Osteocyte (in vitro differentiated cells): Measurements from ENCODE around the gene TRIM50. TPM values are rescaled to one million over a fixed set of nuclear protein-coding genes. Genes with fewer than 3 reads are reported as not detected.
"Not testable (repeated sequence)": the region's sequence is repeated elsewhere in the genome, so short reads cannot be mapped to it uniquely, and the experiment has no call there.

Experiments used
- DNase-seq: peaks from one replicate; pipeline ENCODE4 v3.0.0; 2021; ENCODE audit warnings: mixed read lengths; ENCODE audit not compliant: unreplicated experiment; ENCODE audit errors: extremely low spot score
- H3K27ac Mint-ChIP-seq: one replicate; pipeline ENCODE4 v1.8.0; 2021; ENCODE audit warnings: mild to moderate bottlenecking, mixed read lengths; ENCODE audit not compliant: unreplicated experiment
- H3K27me3 Mint-ChIP-seq: one replicate; pipeline ENCODE4 v1.8.0; 2021; ENCODE audit warnings: mixed read lengths; ENCODE audit not compliant: unreplicated experiment
- H3K36me3 Mint-ChIP-seq: one replicate; pipeline ENCODE4 v1.8.0; 2021; ENCODE audit warnings: mixed read lengths; ENCODE audit not compliant: unreplicated experiment
- H3K4me1 Mint-ChIP-seq: one replicate; pipeline ENCODE4 v1.8.0; 2021; ENCODE audit warnings: mixed read lengths; ENCODE audit not compliant: unreplicated experiment
- H3K4me3 Mint-ChIP-seq: one replicate; pipeline ENCODE4 v1.8.0; 2021; ENCODE audit warnings: mild to moderate bottlenecking, moderate library complexity, mixed read lengths; ENCODE audit not compliant: unreplicated experiment
- H3K9me3 Mint-ChIP-seq: one replicate; pipeline ENCODE4 v1.8.0; 2021; ENCODE audit warnings: mixed read lengths; ENCODE audit not compliant: unreplicated experiment
- total RNA-seq: library from RNA; stranded (reverse); gene quantifications from 2 replicates; pipeline ENCODE4 v1.2.1, GENCODE V29; 2021
- TF ChIP-seq, protein P1 (sequence below): fragments of 200-600 bp; sonication (generic); IDR thresholded peaks from 2 replicates; pipeline ENCODE4 v1.5.0; 2021; ENCODE audit warnings: antibody characterized with exemption, mild to moderate bottlenecking, moderate library complexity

Gene TRIM50
- total RNA-seq, 1 donor from 2014 or later: not detected

DNA sequence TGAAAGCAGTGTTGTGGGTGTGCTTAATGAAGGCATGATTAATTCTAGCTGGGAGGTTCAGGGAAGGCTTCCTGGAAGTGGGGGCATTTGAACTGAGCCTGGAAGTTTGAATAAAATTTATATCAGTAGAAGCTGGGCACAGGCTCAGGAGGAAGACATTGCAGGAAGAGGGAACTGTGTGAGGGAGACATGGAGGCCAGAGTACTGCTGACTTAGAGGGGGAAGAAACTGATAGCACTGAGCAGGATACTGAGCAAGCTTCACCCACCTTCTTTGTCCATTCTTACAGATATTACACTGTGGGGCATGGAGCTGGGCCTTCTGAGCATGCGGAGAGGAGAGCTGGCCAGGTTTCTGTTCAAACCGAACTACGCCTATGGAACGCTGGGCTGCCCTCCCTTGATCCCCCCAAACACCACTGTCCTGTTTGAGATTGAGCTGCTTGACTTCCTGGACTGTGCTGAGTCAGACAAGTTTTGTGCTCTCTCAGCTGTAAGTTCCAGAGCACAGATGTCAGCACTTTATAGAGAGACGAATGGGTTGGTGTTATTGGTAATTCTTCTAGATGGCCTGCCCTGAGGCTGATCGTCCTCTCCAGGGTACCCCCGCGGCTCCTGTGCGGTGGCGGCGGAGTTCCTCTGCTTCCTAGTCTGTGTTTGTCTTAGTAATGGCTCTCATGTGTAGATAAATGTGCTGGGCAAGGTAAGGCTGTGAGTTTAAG is 2.1 kb upstream of the TRIM50 start:
- H3K9me3 Mint-ChIP-seq: no peaks in the 10 kb centered on the region
- H3K4me3 Mint-ChIP-seq: no peak overlapping the region
- H3K36me3 Mint-ChIP-seq: no peaks in the 10 kb centered on the region
- H3K27ac Mint-ChIP-seq: peak overlapping the region; percentile 66
- peaks cover 2% of the 10 kb centered on the region for H3K27me3 Mint-ChIP-seq
- peaks cover 15% of the 10 kb centered on the region for H3K4me1 Mint-ChIP-seq
- TF ChIP-seq, protein P1, sequence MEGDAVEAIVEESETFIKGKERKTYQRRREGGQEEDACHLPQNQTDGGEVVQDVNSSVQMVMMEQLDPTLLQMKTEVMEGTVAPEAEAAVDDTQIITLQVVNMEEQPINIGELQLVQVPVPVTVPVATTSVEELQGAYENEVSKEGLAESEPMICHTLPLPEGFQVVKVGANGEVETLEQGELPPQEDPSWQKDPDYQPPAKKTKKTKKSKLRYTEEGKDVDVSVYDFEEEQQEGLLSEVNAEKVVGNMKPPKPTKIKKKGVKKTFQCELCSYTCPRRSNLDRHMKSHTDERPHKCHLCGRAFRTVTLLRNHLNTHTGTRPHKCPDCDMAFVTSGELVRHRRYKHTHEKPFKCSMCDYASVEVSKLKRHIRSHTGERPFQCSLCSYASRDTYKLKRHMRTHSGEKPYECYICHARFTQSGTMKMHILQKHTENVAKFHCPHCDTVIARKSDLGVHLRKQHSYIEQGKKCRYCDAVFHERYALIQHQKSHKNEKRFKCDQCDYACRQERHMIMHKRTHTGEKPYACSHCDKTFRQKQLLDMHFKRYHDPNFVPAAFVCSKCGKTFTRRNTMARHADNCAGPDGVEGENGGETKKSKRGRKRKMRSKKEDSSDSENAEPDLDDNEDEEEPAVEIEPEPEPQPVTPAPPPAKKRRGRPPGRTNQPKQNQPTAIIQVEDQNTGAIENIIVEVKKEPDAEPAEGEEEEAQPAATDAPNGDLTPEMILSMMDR: no peak
- no peak for DNase-seq

DNA sequence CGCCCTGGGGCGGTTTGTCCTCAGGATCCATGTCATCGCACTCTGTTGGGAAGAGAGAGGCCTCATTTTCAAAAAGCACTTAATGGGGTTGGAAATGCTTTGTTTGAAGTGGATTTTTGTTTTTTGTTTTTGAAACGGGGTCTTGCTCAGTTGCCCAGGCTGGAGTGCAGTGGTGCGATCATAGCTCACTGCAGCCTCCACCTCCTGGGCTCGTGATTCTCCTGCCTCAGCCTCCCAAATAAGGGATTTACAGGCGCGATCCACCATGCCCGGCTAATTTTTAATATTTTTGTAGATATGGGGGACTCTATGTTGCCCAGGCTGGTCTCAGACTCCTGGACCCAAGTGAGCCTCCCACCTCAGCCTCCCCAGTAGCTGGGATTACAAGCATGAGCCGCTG is 814 bp upstream of the TRIM50 start:
- Mint-ChIP-seq H3K36me3 (no peaks in the 10 kb centered on the region), H3K9me3 (no peaks in the 10 kb centered on the region), H3K4me1 (peaks cover 20% of the 10 kb centered on the region), H3K27ac (no peak overlapping the region), H3K4me3 (no peak overlapping the region), H3K27me3 (no peaks in the 10 kb centered on the region)
- DNase-seq: no peak
- TF ChIP-seq, protein P1: no peak

DNA sequence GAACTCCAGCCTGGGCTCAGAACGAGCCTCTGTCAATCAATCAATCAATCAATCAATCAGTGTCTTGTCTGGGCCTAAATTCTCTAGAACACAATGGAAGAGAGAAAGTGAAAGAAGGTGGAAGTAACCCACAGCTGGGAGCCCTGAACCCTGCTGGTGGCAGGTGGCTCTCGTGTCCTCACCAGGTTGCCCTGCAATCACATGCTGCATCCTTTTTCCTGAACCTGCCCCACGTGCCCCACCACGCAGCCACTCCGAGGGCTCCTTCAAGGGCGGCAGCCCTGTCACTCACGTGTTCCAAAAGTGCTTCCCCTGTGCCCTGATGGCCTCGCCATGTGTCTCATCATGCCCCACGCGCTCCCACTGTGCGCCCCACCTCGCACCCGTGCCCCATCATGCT is 433 bp downstream of the TRIM50 start:
- not testable (repeated sequence) for H3K4me3 Mint-ChIP-seq, H3K27me3 Mint-ChIP-seq, H3K27ac Mint-ChIP-seq, DNase-seq, H3K36me3 Mint-ChIP-seq, H3K9me3 Mint-ChIP-seq
- H3K4me1 Mint-ChIP-seq: peaks cover 21% of the 10 kb centered on the region

DNA sequence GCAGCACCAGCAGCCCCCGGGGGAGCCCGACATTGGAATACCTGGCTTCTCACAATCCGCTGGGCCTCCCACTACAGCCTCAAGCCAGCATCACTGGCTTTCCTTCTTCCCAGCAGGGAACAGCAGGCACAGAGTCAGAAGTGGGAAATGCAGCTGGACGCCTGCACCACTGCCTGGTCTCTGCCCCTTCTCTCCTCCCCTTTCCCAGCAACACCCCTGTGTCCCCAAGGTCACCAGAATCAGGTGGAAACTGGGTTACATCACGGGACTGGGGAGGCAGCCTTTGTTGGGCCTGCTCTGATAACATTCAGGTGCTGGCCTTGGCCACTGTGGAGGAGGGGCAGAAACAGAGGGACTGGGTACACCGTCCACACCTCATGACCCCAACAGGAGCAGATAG is 2.5 kb downstream of the TRIM50 start:
- not testable (repeated sequence) for H3K4me3 Mint-ChIP-seq, H3K27ac Mint-ChIP-seq
- peaks cover 12% of the 10 kb centered on the region for H3K27me3 Mint-ChIP-seq

DNA sequence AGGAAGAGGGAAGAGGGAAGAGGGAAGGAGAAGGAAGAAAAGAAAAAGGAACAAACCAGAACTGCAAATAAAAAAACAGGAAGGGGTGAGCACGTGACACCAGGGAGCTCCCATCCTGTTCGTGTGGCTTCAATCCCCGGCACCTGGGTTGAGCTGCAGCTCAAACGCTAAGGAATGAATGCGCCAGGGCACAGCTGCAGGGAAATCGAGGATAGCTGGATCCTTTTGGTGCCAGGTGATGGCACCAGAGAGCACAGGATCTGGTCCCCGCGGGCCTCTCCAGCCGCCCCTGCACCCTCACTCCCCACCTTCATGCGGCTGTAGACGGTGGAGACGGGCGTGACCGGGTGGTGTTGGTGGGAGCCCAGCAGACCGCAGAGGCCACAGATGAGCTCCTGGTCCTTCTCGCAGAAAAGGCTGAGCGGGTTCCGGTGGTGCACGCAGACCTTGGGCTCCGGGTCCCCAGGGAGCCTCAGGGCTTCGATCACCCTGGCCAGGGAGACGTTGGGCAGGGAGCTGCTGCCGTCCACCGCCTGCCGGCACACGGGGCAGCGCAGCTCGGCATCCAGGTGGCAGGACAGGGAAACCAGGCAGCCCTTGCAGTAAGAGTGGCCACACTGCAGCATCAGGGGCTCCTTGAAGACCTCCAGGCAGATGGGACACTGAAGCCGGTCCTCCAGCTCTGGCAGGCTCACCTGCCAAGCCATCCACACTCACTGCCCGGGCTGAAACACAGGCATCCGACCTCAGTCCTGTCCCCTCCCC is 3.6 kb downstream of the TRIM50 start:
- TF ChIP-seq, protein P1: peak; percentile 61
- not testable (repeated sequence) for H3K27ac Mint-ChIP-seq, H3K4me1 Mint-ChIP-seq, H3K36me3 Mint-ChIP-seq, H3K4me3 Mint-ChIP-seq, H3K9me3 Mint-ChIP-seq, DNase-seq
- peaks cover 12% of the 10 kb centered on the region for H3K27me3 Mint-ChIP-seq

More for the DNA sequence above, 2.5 kb downstream of the TRIM50 start:
- not testable (repeated sequence) for DNase-seq, H3K9me3 Mint-ChIP-seq, H3K36me3 Mint-ChIP-seq
- H3K4me1 Mint-ChIP-seq: peaks cover 15% of the 10 kb centered on the region

DNA sequence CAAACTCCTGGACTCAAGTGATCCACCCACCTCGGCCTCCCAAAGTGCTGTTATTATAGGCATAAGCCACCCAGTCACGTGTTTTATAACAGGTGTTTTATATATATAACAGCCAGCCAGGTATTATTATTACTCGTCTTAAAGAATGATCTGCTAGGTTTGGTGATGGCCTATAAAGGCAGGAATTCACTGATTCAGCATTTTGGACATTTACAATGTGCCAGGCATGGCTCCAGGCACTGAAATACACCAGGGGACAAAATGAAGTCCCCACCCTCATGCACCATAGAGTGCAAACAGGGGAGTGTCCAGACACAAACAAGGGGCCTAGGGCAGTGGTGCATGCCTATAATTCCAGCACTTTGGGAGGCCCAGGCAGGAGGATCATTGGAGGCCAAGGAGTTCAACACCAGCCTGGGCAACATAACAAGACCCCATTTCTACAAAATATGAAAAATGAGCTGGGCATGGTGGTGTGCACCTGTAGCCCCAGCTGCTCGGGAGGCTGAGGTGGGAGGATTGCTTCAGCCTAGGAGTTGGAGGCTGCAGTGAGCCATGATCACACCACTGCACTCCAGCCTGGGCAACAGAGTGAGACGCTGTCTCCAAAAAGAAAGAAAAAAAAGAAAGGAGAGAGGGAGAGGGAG is 4.3 kb downstream of the TRIM50 start:
- not testable (repeated sequence) for H3K36me3 Mint-ChIP-seq, DNase-seq, H3K9me3 Mint-ChIP-seq, H3K4me1 Mint-ChIP-seq, H3K4me3 Mint-ChIP-seq, H3K27ac Mint-ChIP-seq
- peaks cover 12% of the 10 kb centered on the region for H3K27me3 Mint-ChIP-seq

DNA sequence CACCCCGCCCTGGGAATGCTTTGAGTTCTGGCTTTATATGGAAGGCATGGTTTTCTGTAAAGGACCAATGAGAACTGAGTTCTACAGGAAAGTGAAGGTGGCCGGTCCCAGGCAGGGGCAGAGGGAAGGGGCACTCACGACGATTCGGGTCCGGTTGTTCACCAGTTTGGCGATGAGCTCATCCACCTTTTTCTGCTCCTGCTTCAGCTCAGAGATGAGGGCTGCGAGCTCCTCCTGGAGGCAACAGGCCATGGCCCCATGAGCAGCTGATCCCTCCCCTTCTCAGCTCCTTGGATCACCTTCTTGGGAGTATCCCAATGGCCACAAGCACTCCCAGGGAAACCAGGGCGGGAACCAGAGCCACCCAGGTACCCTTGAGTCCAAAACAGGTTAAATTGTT is 7.9 kb downstream of the TRIM50 start:
- DNase-seq, H3K36me3 Mint-ChIP-seq, H3K9me3 Mint-ChIP-seq, H3K27ac Mint-ChIP-seq, H3K4me1 Mint-ChIP-seq, H3K4me3 Mint-ChIP-seq: not testable (repeated sequence)
- H3K27me3 Mint-ChIP-seq: peaks cover 12% of the 10 kb centered on the region

DNA sequence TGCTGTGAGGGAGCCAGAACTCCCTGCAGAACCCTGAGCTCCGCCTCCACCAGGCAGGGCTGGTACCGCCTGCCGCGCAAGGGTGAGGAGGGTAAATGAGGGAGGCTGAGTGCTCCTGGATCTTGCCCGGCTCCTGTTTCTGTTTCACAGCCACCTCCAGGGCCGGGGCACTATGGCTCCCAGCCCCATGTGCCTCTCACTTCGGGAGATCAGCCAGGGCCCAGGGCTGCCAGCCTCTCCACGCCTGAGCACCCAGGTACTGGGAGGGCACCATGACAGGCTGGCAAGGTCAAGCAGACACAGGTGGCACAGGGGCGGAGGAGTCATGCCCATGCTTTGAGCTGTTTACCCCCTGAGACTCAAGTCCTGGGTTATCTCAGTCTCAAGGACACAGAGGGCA is 8.3 kb downstream of the TRIM50 start:
- H3K36me3 Mint-ChIP-seq, H3K4me3 Mint-ChIP-seq, H3K4me1 Mint-ChIP-seq, H3K27ac Mint-ChIP-seq, H3K9me3 Mint-ChIP-seq, DNase-seq: not testable (repeated sequence)
- peaks cover 12% of the 10 kb centered on the region for H3K27me3 Mint-ChIP-seq

DNA sequence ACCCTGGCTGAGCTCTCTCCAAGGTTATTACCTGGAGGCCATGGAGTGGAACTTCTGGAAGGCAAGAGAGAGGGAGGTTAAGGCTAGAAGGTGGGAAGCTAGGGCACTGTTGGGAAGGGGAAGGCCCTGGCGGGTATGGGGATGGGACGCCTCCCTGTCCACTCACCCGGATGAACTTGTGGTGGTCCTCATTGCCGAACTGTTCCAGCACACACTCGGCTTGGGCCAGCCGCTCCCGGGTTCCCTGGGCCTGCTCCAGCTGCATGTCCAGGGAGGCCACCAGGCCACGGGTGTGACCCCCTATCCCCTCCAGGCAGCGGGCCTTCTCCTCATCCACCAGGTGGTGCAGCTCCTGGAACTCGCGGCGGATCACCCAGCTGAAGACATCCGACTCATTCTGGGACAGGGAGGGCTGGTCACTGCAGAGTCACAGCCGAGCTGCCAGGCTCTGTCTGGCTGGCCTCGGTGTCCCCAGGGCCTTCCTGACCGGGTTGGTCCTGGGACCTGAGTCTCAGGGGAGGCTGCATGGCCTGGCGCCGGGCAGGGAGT is 9.2 kb downstream of the TRIM50 start:
- H3K36me3 Mint-ChIP-seq, H3K4me3 Mint-ChIP-seq, H3K9me3 Mint-ChIP-seq, H3K27ac Mint-ChIP-seq, H3K4me1 Mint-ChIP-seq, DNase-seq: not testable (repeated sequence)
- H3K27me3 Mint-ChIP-seq: peaks cover 12% of the 10 kb centered on the region
